IPS-15b (cell line): Measurements from ENCODE around the gene SEC14L3.

ENCODE experiments used
- H3K27me3 ChIP-seq: one replicate; pipeline ENCODE4 v1.6.1; 2013; ENCODE audit warnings: low read length; ENCODE audit not compliant: control insufficient read depth, insufficient read depth
- H3K36me3 ChIP-seq: one replicate; pipeline ENCODE4 v1.6.1; 2013; ENCODE audit warnings: low read length; ENCODE audit not compliant: control insufficient read depth, insufficient read depth
- H3K4me1 ChIP-seq: one replicate; pipeline ENCODE4 v1.6.1; 2013; ENCODE audit warnings: mild to moderate bottlenecking, low read length; ENCODE audit not compliant: control insufficient read depth, insufficient read depth
- H3K4me3 ChIP-seq: one replicate; pipeline ENCODE4 v1.5.1; 2013; ENCODE audit warnings: low read depth, low read length
- H3K9ac ChIP-seq: one replicate; pipeline ENCODE4 v1.6.1; 2013; ENCODE audit warnings: low read depth, mild to moderate bottlenecking, low read length
- H3K9me3 ChIP-seq: one replicate; pipeline ENCODE4 v1.6.1; 2013; ENCODE audit warnings: mild to moderate bottlenecking, low read length; ENCODE audit not compliant: control insufficient read depth, insufficient read depth

The SEC14L3 gene

DNA sequence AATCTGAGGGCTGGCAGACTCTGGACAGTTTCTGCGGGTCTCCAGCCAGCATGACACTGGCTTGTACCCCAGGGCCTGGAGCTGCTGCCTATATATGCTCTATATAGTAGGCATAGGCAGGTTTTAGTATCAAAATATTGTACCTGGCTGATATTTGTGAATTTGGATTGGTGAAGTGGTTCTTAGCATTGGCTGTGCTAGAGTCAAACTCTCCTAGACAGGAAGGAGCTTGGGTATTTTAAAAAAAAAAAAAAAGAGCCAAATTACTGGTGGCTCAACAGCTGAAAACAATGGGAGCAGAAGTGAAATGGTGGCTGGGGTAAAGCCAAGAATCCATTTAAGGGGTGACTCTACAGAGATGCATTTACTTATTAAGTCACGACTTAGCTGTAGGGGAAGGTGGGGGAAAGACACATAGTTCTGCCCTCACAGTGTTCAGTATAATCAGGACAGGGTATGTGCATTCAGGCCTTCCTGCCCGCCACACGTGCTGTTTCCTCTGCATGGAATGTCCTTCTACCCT lies 57.2 kb downstream of the SEC14L3 start:
- peaks cover 15% of the 10 kb centered on the region for H3K36me3 ChIP-seq
- H3K9me3 ChIP-seq: no peaks in the 10 kb centered on the region
- H3K27me3 ChIP-seq: no peaks in the 10 kb centered on the region
- no peaks in the 10 kb centered on the region for H3K4me1 ChIP-seq
- no peak overlapping the region for H3K9ac ChIP-seq
- H3K4me3 ChIP-seq: no peak overlapping the region

GRCh38 chr22:30413745-30414524 lies 57.9 kb downstream of the SEC14L3 start:
- H3K9ac ChIP-seq: no peak overlapping the region
- H3K9me3 ChIP-seq: no peaks in the 10 kb centered on the region
- H3K36me3 ChIP-seq: peaks cover 15% of the 10 kb centered on the region
- H3K4me1 ChIP-seq: no peaks in the 10 kb centered on the region
- no peaks in the 10 kb centered on the region for H3K27me3 ChIP-seq
- no peak overlapping the region for H3K4me3 ChIP-seq

DNA sequence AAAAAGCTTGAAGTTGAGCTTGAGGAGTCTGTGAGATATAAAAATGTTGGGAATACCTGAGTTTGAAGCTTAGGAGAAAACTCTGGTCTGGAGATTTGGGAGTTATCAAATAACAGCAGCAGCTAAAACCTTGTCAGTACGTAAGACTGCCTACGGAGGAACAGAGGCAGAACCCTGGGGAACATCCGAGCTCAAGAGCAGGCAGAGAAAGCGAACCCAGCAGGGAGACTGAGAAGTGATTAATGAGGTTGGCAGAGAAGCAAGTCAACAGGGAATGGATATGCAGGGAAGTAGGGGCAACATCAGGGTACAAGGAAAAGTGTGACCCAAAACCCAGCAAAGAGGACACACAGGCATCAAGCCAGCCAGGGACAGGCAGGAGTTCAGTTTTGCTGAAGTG lies 58.8 kb downstream of the SEC14L3 start:
- H3K36me3 ChIP-seq: peaks cover 15% of the 10 kb centered on the region
- no peak overlapping the region for H3K9ac ChIP-seq
- H3K4me3 ChIP-seq: no peak overlapping the region
- H3K9me3 ChIP-seq: no peaks in the 10 kb centered on the region
- no peaks in the 10 kb centered on the region for H3K27me3 ChIP-seq
- H3K4me1 ChIP-seq: no peaks in the 10 kb centered on the region

DNA sequence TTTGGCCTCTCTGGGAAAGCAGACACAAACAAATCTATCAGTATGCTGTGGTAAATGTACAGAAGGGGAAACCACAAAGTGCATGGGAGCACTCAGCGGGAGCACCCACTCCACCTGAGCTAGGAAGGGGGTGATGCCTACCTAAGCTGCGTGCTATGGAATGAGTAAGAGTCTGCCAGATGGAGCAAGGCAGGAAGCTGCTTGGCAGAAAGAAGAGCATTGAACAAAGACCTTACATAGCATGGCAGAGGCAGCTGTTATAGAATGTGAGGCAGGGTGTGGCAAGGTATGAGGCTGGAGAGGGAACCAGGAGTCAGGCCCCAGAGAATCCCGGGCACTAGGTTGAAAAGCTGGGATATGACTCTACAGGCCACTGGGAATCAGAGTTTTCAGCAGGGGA lies 60.0 kb downstream of the SEC14L3 start:
- Histone ChIP-seq H3K4me1 (no peaks in the 10 kb centered on the region), H3K4me3 (no peak overlapping the region), H3K9ac (no peak overlapping the region), H3K27me3 (no peaks in the 10 kb centered on the region), H3K9me3 (no peaks in the 10 kb centered on the region), H3K36me3 (peaks cover 21% of the 10 kb centered on the region)
